ENCODE data around the gene SELENOM.

SELENOM gene, protein sequence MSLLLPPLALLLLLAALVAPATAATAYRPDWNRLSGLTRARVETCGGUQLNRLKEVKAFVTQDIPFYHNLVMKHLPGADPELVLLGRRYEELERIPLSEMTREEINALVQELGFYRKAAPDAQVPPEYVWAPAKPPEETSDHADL

GRCh38 chr22:31107178-31107893 is at the start of gene SELENOM:
SELENOM (minus strand) TSS chr22:31107568; CDS start chr22:31107505, 63 bp downstream.
- DNase-seq = peak; percentile 93 to 96

GRCh38 chr22:31155422-31155821 is 48.1 kb upstream of the SELENOM start:
- no peak for DNase-seq
- no peak for TF ChIP-seq GATA1 (IDR thresholded peaks at IDR 0.05; ENCODE audit: low read depth, low read length)
- no peak for TF ChIP-seq POLR2A (IDR thresholded peaks at IDR 0.05; ENCODE audit: low read length)

More at GRCh38 chr22:31107178-31107893, at the start of gene SELENOM:
- TF ChIP-seq GATA1 (IDR thresholded peaks at IDR 0.05; ENCODE audit: low read depth, low read length) = no peak
- no peak for TF ChIP-seq POLR2A (IDR thresholded peaks at IDR 0.05; ENCODE audit: low read length)

DNA sequence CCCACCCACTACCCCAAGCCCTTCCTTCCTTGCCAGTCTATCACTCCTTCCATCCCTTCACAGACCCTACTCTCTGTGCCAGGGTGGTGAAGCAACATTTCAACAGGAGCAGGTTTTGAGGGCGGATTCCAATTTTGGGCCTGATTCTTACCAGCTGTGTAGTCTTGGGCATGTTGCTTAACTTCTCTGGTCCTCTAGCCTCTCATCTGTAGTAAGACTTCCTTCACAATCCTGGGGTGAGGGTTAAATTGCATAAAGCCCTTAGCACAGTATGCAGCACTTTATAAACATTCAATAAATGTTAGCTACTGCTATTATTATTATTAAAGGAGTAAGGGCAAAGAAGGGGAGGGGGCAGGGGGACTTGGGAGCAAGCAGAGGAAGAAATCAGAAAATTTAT is 47.6 kb upstream of the SELENOM start:
- TF ChIP-seq GATA1 (IDR thresholded peaks at IDR 0.05; ENCODE audit: low read depth, low read length) (no peak), POLR2A (IDR thresholded peaks at IDR 0.05; ENCODE audit: low read length) (no peak)
- no peak for DNase-seq

DNA sequence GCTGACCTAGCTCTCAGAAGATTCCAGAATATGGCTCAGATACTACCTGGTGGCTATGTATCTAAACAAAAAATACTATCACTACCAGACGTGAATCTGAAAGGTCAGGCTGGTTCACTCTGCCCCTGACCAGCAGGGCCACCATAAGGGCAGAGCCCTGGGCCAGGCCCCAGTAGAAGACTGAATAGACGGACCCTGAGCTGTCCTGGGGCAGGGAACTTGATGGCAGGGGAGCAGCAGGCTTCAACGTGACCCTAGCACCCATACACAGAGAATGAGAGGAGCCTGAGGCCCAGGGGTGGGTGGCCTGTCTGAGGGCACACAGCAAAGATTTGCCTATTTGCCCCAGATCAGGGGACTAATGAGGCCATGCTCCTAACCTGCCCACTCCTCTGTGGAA is 46.0 kb upstream of the SELENOM start:
- DNase-seq = no peak

DNA sequence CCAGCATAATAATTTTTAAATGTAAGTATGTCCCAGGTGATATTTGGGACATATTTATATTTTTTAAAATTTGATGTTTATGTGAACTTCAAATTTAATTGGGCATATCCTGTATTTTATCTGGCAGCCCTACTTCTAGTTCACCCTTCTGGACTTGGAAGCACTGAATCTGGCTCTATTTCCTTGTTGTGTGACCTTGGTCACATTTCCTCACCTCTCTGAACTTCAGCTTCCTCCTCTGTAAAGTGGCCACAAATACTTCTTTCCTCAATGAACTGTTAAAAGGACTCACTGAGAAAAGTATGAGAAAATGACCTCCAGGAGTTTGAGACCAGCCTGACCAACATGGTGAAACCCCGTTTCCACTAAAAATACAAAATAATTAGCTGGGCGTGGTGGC is 44.5 kb upstream of the SELENOM start:
- TF ChIP-seq GATA1 (IDR thresholded peaks at IDR 0.05; ENCODE audit: low read depth, low read length) (no peak), POLR2A (IDR thresholded peaks at IDR 0.05; ENCODE audit: low read length) (no peak)

More for the DNA sequence above, 46.0 kb upstream of the SELENOM start:
- TF ChIP-seq GATA1 (IDR thresholded peaks at IDR 0.05; ENCODE audit: low read depth, low read length) (no peak), POLR2A (IDR thresholded peaks at IDR 0.05; ENCODE audit: low read length) (no peak)

GRCh38 chr22:31150615-31151014 is 43.2 kb upstream of the SELENOM start:
- DNase-seq = no peak
- no peak for TF ChIP-seq GATA1 (IDR thresholded peaks at IDR 0.05; ENCODE audit: low read depth, low read length)
- no peak for TF ChIP-seq POLR2A (IDR thresholded peaks at IDR 0.05; ENCODE audit: low read length)

More for the DNA sequence above, 44.5 kb upstream of the SELENOM start:
- DNase-seq = no peak

DNA sequence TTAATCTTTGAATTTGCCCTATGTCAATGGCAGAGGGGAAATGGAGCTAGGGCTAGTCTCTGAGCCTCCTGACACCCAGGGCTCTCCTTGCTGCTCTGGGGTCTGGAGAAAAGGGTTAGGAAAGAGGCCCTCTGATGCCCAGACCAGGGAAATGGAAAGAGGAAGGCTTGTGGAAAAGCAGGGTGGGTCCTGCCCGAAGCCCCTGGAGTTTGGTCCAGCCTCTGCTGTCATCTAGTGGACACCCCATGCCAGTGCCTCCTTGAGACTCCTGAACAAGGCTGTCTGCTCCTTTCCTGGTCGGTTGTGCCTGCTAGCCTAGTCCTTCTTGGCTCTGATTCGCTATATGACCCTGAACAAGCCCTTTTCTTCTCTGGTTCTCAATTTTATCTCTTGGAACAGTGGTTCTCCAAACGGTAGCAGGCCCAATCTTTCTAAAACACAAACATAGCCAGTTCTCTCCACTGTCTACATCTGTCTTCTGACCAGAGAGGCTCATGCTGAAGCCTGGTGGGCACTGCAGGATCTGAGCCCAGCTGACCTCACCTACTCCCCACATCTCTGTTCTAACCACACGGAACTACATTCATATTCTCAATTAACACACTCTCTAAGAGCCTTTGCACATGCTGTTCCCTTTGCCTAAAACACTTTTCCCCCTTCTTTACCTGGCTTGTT is 41.7 kb upstream of the SELENOM start:
- TF ChIP-seq POLR2A (IDR thresholded peaks at IDR 0.05; ENCODE audit: low read length) = no peak
- peak; percentile 54 to 58 for DNase-seq

- TF ChIP-seq POLR2A (IDR thresholded peaks at IDR 0.05; ENCODE audit: low read length) (no peak), GATA1 (IDR thresholded peaks at IDR 0.05; ENCODE audit: low read depth, low read length) (no peak)
- no peak for DNase-seq
Observed at GRCh38 chr22:31148488-31148887, 41.1 kb upstream of the SELENOM start.

GRCh38 chr22:31144223-31144622 is 36.9 kb upstream of the SELENOM start:
- TF ChIP-seq POLR2A (IDR thresholded peaks at IDR 0.05; ENCODE audit: low read length) = no peak
- no peak for TF ChIP-seq GATA1 (IDR thresholded peaks at IDR 0.05; ENCODE audit: low read depth, low read length)
- no peak for DNase-seq

- TF ChIP-seq GATA1 (IDR thresholded peaks at IDR 0.05; ENCODE audit: low read depth, low read length) = no peak
- no peak for TF ChIP-seq POLR2A (IDR thresholded peaks at IDR 0.05; ENCODE audit: low read length)
- no peak for DNase-seq
Observed at GRCh38 chr22:31143537-31143936, 36.2 kb upstream of the SELENOM start.

DNA sequence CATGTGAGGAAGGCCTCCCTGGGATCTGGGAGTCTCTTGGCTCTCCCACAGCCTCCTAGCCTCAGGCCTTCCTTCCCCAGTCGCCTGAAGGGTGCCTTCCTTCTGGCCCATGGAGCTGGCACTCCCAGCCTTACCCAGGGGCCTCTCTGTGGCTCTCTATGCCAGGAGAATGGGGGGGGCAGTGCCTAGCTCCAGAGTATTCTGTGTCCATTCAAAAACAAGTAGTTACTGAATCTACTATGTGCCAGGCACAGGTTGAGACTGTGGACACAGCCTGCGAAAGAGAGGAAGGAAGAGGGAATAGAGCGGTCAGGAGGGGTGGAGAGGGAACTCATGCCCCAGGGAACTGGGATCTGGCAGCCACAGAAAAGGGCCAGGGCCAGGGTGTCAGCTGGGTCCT is 35.7 kb upstream of the SELENOM start:
- no peak for TF ChIP-seq POLR2A (IDR thresholded peaks at IDR 0.05; ENCODE audit: low read length)
- no peak for TF ChIP-seq GATA1 (IDR thresholded peaks at IDR 0.05; ENCODE audit: low read depth, low read length)
- no peak for DNase-seq

DNA sequence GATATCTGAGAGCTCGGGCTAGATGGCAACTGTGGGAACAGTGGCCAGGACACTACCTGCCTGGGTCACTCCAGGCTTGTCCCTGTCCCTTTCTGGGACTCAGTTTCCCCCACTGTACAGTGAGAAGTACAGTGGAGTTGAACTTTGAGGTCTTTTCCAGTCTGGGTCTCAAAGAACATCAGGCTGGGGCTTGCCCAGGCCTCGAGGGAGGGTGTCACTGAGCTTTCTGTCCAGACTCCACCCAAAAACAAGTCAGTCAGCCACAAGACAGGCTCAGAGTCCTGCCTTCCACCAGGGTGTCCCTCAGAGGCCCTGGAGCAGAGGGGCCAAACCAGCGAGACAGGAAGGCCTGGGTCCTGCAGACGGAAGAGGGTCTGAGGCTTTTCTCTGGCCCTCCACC is 34.9 kb upstream of the SELENOM start:
- TF ChIP-seq GATA1 (IDR thresholded peaks at IDR 0.05; ENCODE audit: low read depth, low read length) (no peak), POLR2A (IDR thresholded peaks at IDR 0.05; ENCODE audit: low read length) (no peak)
- DNase-seq = no peak

DNA sequence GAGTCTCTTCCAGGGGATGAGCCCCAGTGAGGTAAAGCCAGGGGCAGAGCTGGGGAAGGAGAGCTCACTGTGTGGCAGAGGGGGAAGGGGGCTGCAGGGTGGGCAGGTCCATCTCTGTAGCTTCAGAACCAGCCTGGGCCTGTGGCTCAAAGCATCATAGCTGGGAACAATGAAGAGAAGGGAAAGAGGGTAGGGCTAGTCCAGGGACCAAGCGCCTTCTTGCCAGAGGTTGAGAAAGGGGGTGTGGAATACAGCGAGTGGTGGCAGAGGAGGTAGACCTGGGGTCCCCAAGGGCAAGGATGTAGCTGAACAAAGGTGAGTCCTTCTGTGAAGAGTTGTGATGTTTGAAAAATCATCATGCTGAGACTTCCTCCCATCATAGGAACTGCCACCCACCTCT is 34.2 kb upstream of the SELENOM start:
- DNase-seq = no peak
- TF ChIP-seq GATA1 (IDR thresholded peaks at IDR 0.05; ENCODE audit: low read depth, low read length) (no peak), POLR2A (IDR thresholded peaks at IDR 0.05; ENCODE audit: low read length) (no peak)

DNA sequence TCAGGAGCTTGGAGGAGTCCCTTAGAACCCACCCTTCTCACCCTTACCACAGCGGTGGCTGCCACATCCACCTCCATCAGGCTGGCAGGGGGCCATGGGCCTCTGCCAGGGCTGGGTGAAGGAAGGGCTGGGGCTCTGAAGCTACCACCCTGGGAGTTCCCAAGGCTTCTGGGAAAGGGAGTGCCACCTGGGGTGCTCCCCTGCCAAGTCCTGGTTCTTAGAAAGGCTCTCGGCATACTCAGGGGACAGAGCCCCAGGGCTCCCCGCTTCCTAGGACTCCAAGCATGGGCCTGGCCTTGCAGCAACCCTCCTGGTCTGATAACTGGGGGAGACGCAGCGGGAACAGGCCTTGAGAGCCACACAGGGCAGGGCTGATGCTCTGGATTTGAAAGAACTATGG is 33.4 kb upstream of the SELENOM start:
- no peak for DNase-seq
- TF ChIP-seq POLR2A (IDR thresholded peaks at IDR 0.05; ENCODE audit: low read length) (no peak), GATA1 (IDR thresholded peaks at IDR 0.05; ENCODE audit: low read depth, low read length) (no peak)

Measured in erythroblast (primary cell).